HEK293 (cell line): ENCODE results near the gene MRPS14.

Source experiments
- CTCF ChIA-PET: fragments of 350-600 bp; formaldehyde crosslinking; extraction: SDS; loops from one replicate; lab custom pipeline; 2021; ENCODE audit warnings: antibody characterized with exemption; lab: Yijun Ruan, JAX
- POLR2A ChIA-PET: fragments of 300-600 bp; formaldehyde crosslinking; extraction: SDS; loops from one replicate; lab custom pipeline; 2020; ENCODE audit warnings: antibody characterized with exemption, inconsistent platforms; lab: Yijun Ruan, JAX
- H3K27ac ChIP-seq: fragments of 200-500 bp; sonication (Bioruptor generic); 2 replicates; pipeline ENCODE4 v1.5.1; 2014; ENCODE audit warnings: low read depth, low read length, control low read depth, inconsistent platforms; ENCODE audit errors: extremely low read depth
- H3K36me3 ChIP-seq, 2 experiments: fragments of 200-500 bp in 1 of 2; sonication (Bioruptor generic) in 1 of 2; 1 replicate in 1 of 2; 2 replicates in 1 of 2; pipeline ENCODE4 v1.5.1; 2014 to 2017; ENCODE audit warnings: inconsistent platforms in 2 of 2, low read length in 2 of 2; ENCODE audit not compliant: control insufficient read depth in 2 of 2, insufficient read depth in 1 of 2
- H3K4me1 ChIP-seq: fragments of 200-500 bp; sonication (Bioruptor generic); 2 replicates; pipeline ENCODE4 v1.5.1; 2014; ENCODE audit warnings: mild to moderate bottlenecking, low read length, inconsistent platforms; ENCODE audit not compliant: control insufficient read depth, insufficient read depth
- H3K4me3 ChIP-seq: 2 replicates; pipeline ENCODE4 v1.5.1; 2011; ENCODE audit warnings: low read depth, mild to moderate bottlenecking, control low read depth, low read length, moderate library complexity
- H3K9me3 ChIP-seq: fragments of 200-500 bp; sonication (Bioruptor generic); 2 replicates; pipeline ENCODE4 v1.5.1; 2014; ENCODE audit warnings: low read depth, low read length, inconsistent platforms; ENCODE audit not compliant: control insufficient read depth, insufficient read depth
- GLI2 ChIP-seq: fragments of 450-650 bp; formaldehyde crosslinking; IDR thresholded peaks from 2 replicates; pipeline ENCODE4; 2017; ENCODE audit warnings: missing biosample characterization, missing genetic modification characterization, low read depth, borderline replicate concordance
- GLIS2 ChIP-seq: fragments of 450-650 bp; formaldehyde crosslinking; IDR thresholded peaks from 2 replicates; pipeline ENCODE4 v1.5.1; 2016; ENCODE audit warnings: missing biosample characterization, missing genetic modification characterization
- HOXD13 ChIP-seq: sonication (generic); formaldehyde crosslinking; IDR thresholded peaks from 2 replicates; pipeline ENCODE4 v1.8.0; 2022; ENCODE audit warnings: missing genetic modification reagents, borderline replicate concordance
- OVOL3 ChIP-seq: fragments of 450-650 bp; formaldehyde crosslinking; IDR thresholded peaks from 2 replicates; pipeline ENCODE4 v1.5.1; 2016; ENCODE audit warnings: missing biosample characterization, missing genetic modification characterization
- SALL2 ChIP-seq: fragments of 450-650 bp; formaldehyde crosslinking; IDR thresholded peaks from 2 replicates; pipeline ENCODE4 v1.5.0; 2017; ENCODE audit warnings: missing biosample characterization, mild to moderate bottlenecking, missing genetic modification characterization, borderline replicate concordance
- SCRT2 ChIP-seq: fragments of 450-650 bp; formaldehyde crosslinking; IDR thresholded peaks from 2 replicates; pipeline ENCODE4 v1.5.1; 2016; ENCODE audit warnings: missing biosample characterization, missing genetic modification characterization
- ZNF311 ChIP-seq: fragments of 450-650 bp; formaldehyde crosslinking; IDR thresholded peaks from 2 replicates; pipeline ENCODE4 v1.5.1; 2017; ENCODE audit warnings: missing biosample characterization, missing genetic modification characterization, borderline replicate concordance
- ZNF404 ChIP-seq: fragments of 450-650 bp; formaldehyde crosslinking; IDR thresholded peaks from 2 replicates; pipeline ENCODE4 v1.5.1; 2017; ENCODE audit warnings: missing biosample characterization, missing genetic modification characterization
- ZNF518A ChIP-seq: fragments of 450-650 bp; formaldehyde crosslinking; conservative IDR thresholded peaks from 2 replicates; pipeline ENCODE4 v1.5.1; 2016; ENCODE audit warnings: low read depth, missing biosample characterization, missing genetic modification characterization
- ZNF548 ChIP-seq: fragments of 450-650 bp; formaldehyde crosslinking; IDR thresholded peaks from 2 replicates; pipeline ENCODE4 v1.5.1; 2016; ENCODE audit warnings: missing biosample characterization, missing genetic modification characterization
- ZNF596 ChIP-seq: fragments of 450-650 bp; IDR thresholded peaks from 2 replicates; pipeline ENCODE4 v1.5.0; 2018; ENCODE audit warnings: missing biosample characterization, mild to moderate bottlenecking, missing genetic modification characterization, moderate library complexity
- ZNF623 ChIP-seq: fragments of 450-650 bp; formaldehyde crosslinking; IDR thresholded peaks from 2 replicates; pipeline ENCODE4 v1.5.1; 2016; ENCODE audit warnings: missing biosample characterization, missing genetic modification characterization
- ZNF701 ChIP-seq: fragments of 450-650 bp; formaldehyde crosslinking; IDR thresholded peaks from 2 replicates; pipeline ENCODE4 v1.5.1; 2016; ENCODE audit warnings: missing biosample characterization, missing genetic modification characterization
- TF ChIP-seq, protein P1 (sequence below): fragments of 450-650 bp; formaldehyde crosslinking; IDR thresholded peaks from 2 replicates; pipeline ENCODE4 v1.5.1; 2016; ENCODE audit warnings: missing biosample characterization, missing genetic modification characterization
- TF ChIP-seq, protein P2 (sequence below): fragments of 450-650 bp; formaldehyde crosslinking; IDR thresholded peaks from 2 replicates; pipeline ENCODE4 v1.5.1; 2016; ENCODE audit warnings: missing biosample characterization, missing genetic modification characterization, borderline replicate concordance
- TF ChIP-seq, protein P3 (sequence below): fragments of 450-650 bp; IDR thresholded peaks from 2 replicates; pipeline ENCODE4 v1.5.1; 2018; ENCODE audit warnings: missing biosample characterization, missing genetic modification characterization

Gene MRPS14

GRCh38 chr1:175036476-175036875 is 13.3 kb upstream of the MRPS14 start:
- no peak overlapping the region for H3K27ac ChIP-seq
- ChIA-PET CTCF (interaction anchor here (1.5 kb wide), 1 partner anchor 89 kb away, joined by 5 read pairs; no protein-coding TSS in a partner anchor), POLR2A (no interaction called here)
- TF ChIP-seq ZNF623 (tag by site-specific recombination) (no peak), HOXD13 (CRISPR knock-in tag) (no peak)
- TF ChIP-seq, protein P1, sequence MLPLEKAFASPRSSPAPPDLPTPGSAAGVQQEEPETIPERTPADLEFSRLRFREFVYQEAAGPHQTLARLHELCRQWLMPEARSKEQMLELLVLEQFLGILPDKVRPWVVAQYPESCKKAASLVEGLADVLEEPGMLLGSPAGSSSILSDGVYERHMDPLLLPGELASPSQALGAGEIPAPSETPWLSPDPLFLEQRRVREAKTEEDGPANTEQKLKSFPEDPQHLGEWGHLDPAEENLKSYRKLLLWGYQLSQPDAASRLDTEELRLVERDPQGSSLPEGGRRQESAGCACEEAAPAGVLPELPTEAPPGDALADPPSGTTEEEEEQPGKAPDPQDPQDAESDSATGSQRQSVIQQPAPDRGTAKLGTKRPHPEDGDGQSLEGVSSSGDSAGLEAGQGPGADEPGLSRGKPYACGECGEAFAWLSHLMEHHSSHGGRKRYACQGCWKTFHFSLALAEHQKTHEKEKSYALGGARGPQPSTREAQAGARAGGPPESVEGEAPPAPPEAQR (tag by site-specific recombination): no peak
- TF ChIP-seq, all 188 proteins: peak for 0
- no peaks in the 10 kb centered on the region for H3K9me3 ChIP-seq
- H3K4me1 ChIP-seq: no peaks in the 10 kb centered on the region
- no peaks in the 10 kb centered on the region for H3K36me3 ChIP-seq
- no peak overlapping the region for H3K4me3 ChIP-seq

DNA sequence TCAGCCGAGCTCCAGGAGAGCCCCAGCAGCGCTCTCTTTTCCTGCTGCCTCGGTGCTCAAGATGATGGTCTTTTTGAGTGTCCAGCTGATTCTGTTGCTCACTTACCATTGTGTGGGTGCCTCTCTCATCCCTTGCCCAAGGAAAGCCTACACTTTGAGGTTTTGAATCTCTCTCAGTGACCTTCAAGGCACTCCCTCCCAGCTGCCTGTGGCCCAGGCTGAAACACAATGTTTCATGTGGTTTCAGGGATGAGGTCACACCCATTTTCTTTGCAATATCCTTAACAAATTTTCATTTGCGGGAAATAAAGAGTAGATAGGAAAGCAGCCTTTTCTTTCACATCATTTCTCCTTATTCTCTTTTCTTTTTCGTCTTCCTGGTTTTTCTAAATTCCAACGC is 12.6 kb upstream of the MRPS14 start:
- POLR2A ChIA-PET: interaction anchor here (0.5 kb wide), 1 partner anchor 89 kb away, joined by 3 read pairs; no protein-coding TSS in a partner anchor
- H3K4me3 ChIP-seq: no peak overlapping the region
- no peaks in the 10 kb centered on the region for H3K4me1 ChIP-seq
- H3K9me3 ChIP-seq: no peaks in the 10 kb centered on the region
- CTCF ChIA-PET: interaction anchor here (1.5 kb wide), 1 partner anchor 89 kb away, joined by 5 read pairs; no protein-coding TSS in a partner anchor
- H3K27ac ChIP-seq: no peak overlapping the region
- H3K36me3 ChIP-seq: no peaks in the 10 kb centered on the region
- no peak for TF ChIP-seq ZNF518A (tag by site-specific recombination)
- no peak for TF ChIP-seq ZNF404 (tag by site-specific recombination)
- TF ChIP-seq SALL2 (tag by site-specific recombination): no peak
- TF ChIP-seq ZNF548 (tag by site-specific recombination): no peak
- TF ChIP-seq SCRT2 (tag by site-specific recombination): no peak
- TF ChIP-seq, protein P2, sequence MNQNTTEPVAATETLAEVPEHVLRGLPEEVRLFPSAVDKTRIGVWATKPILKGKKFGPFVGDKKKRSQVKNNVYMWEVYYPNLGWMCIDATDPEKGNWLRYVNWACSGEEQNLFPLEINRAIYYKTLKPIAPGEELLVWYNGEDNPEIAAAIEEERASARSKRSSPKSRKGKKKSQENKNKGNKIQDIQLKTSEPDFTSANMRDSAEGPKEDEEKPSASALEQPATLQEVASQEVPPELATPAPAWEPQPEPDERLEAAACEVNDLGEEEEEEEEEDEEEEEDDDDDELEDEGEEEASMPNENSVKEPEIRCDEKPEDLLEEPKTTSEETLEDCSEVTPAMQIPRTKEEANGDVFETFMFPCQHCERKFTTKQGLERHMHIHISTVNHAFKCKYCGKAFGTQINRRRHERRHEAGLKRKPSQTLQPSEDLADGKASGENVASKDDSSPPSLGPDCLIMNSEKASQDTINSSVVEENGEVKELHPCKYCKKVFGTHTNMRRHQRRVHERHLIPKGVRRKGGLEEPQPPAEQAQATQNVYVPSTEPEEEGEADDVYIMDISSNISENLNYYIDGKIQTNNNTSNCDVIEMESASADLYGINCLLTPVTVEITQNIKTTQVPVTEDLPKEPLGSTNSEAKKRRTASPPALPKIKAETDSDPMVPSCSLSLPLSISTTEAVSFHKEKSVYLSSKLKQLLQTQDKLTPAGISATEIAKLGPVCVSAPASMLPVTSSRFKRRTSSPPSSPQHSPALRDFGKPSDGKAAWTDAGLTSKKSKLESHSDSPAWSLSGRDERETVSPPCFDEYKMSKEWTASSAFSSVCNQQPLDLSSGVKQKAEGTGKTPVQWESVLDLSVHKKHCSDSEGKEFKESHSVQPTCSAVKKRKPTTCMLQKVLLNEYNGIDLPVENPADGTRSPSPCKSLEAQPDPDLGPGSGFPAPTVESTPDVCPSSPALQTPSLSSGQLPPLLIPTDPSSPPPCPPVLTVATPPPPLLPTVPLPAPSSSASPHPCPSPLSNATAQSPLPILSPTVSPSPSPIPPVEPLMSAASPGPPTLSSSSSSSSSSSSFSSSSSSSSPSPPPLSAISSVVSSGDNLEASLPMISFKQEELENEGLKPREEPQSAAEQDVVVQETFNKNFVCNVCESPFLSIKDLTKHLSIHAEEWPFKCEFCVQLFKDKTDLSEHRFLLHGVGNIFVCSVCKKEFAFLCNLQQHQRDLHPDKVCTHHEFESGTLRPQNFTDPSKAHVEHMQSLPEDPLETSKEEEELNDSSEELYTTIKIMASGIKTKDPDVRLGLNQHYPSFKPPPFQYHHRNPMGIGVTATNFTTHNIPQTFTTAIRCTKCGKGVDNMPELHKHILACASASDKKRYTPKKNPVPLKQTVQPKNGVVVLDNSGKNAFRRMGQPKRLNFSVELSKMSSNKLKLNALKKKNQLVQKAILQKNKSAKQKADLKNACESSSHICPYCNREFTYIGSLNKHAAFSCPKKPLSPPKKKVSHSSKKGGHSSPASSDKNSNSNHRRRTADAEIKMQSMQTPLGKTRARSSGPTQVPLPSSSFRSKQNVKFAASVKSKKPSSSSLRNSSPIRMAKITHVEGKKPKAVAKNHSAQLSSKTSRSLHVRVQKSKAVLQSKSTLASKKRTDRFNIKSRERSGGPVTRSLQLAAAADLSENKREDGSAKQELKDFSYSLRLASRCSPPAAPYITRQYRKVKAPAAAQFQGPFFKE: no peak
- no peak for TF ChIP-seq ZNF311 (tag by site-specific recombination)
- TF ChIP-seq, protein P3, sequence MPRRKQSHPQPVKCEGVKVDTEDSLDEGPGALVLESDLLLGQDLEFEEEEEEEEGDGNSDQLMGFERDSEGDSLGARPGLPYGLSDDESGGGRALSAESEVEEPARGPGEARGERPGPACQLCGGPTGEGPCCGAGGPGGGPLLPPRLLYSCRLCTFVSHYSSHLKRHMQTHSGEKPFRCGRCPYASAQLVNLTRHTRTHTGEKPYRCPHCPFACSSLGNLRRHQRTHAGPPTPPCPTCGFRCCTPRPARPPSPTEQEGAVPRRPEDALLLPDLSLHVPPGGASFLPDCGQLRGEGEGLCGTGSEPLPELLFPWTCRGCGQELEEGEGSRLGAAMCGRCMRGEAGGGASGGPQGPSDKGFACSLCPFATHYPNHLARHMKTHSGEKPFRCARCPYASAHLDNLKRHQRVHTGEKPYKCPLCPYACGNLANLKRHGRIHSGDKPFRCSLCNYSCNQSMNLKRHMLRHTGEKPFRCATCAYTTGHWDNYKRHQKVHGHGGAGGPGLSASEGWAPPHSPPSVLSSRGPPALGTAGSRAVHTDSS (tag by site-specific recombination): no peak
- TF ChIP-seq ZNF701 (tag by site-specific recombination): no peak
- TF ChIP-seq ZNF596 (tag by site-specific recombination): no peak
- TF ChIP-seq GLIS2 (tag by site-specific recombination): no peak
- TF ChIP-seq GLI2 (tag by site-specific recombination): no peak
- TF ChIP-seq OVOL3 (tag by site-specific recombination): no peak
